Camera-type eye (tissue), 1 donor: ENCODE measurements around the gene ZNF595. TPM values are rescaled to one million over a fixed set of nuclear protein-coding genes. Genes with fewer than 3 reads are reported as not detected.

Source experiments
- total RNA-seq: library from RNA; depleted of rRNA; stranded (reverse); fragments of >200 nt; gene quantifications from one replicate; pipeline ENCODE4 v1.2.3, GENCODE V29; 2014

The ZNF595 gene
- 42.6 TPM for total RNA-seq

GRCh38 chr4:52804-53479 is at the start of gene ZNF595:
TSS of gene ZNF595 (plus strand) at chr4:53321. CDS start at chr4:53489, 168 bp downstream.

DNA sequence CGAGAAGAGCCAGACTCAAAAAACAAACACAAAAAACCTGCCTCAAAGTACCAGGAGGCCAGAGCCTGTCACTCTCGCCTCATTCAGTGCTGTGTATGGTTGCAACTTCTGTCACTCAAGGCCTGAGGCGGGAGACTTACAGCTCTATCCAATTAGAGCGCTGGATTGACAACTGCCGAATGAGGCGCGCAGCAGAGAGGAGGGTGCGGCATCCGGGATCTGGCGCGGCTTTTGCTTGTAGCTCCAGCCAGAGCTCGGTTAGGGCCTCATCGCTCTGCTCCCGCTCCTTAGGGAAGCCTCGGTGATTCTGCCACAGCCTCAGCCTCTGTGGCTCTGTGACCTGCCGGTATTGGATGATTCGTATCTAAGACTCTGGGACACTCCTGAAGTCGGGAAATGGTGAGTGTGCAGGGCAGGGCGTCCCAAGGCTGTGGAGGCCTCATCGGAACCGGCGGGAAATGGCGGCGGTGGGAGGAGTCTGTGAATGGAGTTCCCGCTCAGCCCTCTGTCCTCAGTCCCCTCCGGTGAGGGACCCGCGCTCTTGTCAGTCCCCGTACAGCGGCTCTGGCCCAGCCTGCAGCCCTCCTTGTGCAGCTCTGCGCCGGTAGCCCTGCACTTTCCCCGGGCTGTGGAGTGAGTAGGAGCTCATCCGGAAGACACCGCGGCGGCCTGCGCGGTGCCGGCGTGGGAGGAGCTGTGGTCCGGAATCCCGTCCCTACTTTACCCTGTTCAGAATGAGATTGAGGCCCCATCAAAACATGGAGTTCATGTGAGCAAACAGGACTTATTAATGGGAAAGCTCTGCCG is 71.4 kb downstream of the ZNF595 start, which contains the start of gene ZNF718:
TSS of gene ZNF718 (plus strand) at position 227 of the 807 bp plus-strand sequence. CDS start at position 397, 170 bp downstream.

Other genes with a start within 250 kb of the ZNF595 start
- 30.5 TPM for gene ZNF718, start 71.2 kb downstream of the ZNF595 start, total RNA-seq